Ishikawa (cell line): Measurements from ENCODE around the gene CHRDL2.

Source experiments
- EP300 ChIP-seq: IDR thresholded peaks from 2 replicates; pipeline ENCODE4 v1.6.1; 2012; ENCODE audit warnings: borderline replicate concordance
- RAD21 ChIP-seq: IDR thresholded peaks from 2 replicates; pipeline ENCODE4 v1.6.1; 2012; ENCODE audit warnings: low read depth
- USF1 ChIP-seq: IDR thresholded peaks from 2 replicates; pipeline ENCODE4 v1.6.1; 2012

The CHRDL2 gene

GRCh38 chr11:74646954-74647353 lies 84.3 kb downstream of the CHRDL2 start:
- TF ChIP-seq RAD21 (no peak), EP300 (no peak), USF1 (no peak)
